T-cell (primary cell): ENCODE results near the gene SSBP2. TPM values are rescaled to one million over a fixed set of nuclear protein-coding genes. Genes with fewer than 3 reads are reported as not detected.
A peak's percentile ranks its signal among the peaks of the same experiment; 100 is the strongest.

Source experiments
- ATAC-seq, 4 experiments: fragments of 200-7000 bp in 3 of 4; fragments of 150-1000 bp in 1 of 4; cut with Tn5 transposase; replicated peaks in 1 of 4; 1 replicate in 3 of 4; 2 replicates in 1 of 4; pipeline ENCODE4 v1.10.0; 2021; ENCODE audit warnings: moderate library complexity in 3 of 4, mild to moderate bottlenecking in 2 of 4, moderate number of reproducible peaks in 1 of 4
- CTCF ChIA-PET, 2 donors: fragments of 300-600 bp; sonication (Branson Sonifier 250); formaldehyde crosslinking; loops; one replicate each; lab custom pipeline; 2022; ENCODE audit warnings: antibody characterized with exemption in 2 of 2; lab: Charles Lee
- POLR2A ChIA-PET, 2 donors: fragments of 300-600 bp; sonication (Branson Sonifier 250); formaldehyde crosslinking; loops; one replicate each; lab custom pipeline; 2022; ENCODE audit warnings: antibody characterized with exemption in 2 of 2; lab: Charles Lee
- DNase-seq, 35 experiments: peaks; one replicate each; pipeline versions ENCODE4 v3.0.0 to v3.0.0-alpha.2; 2013 to 2023
- H3K27ac ChIP-seq: one replicate; pipeline ENCODE4 v1.5.1; 2013; ENCODE audit warnings: low read length
- H3K27me3 ChIP-seq, 2 experiments: replicated peaks in 1 of 2; 1 replicate in 1 of 2; 2 replicates in 1 of 2; pipeline versions ENCODE4 v1.6.1 to v1.7.0; 2013; ENCODE audit warnings: low read length in 1 of 2, mixed read lengths in 1 of 2; ENCODE audit not compliant: control insufficient read depth in 2 of 2, insufficient read depth in 2 of 2; ENCODE audit errors: extremely low read depth in 1 of 2
- H3K36me3 ChIP-seq, 2 donors: 1 replicate in 1 of 2; 2 replicates in 1 of 2; pipeline versions ENCODE4 v1.6.1 to v1.7.0; 2013; ENCODE audit warnings: low read length in 1 of 2; ENCODE audit not compliant: control insufficient read depth in 2 of 2, insufficient read depth in 1 of 2; ENCODE audit errors: extremely low read depth in 1 of 2
- H3K4me1 ChIP-seq, 2 experiments: 1 replicate in 1 of 2; 2 replicates in 1 of 2; pipeline versions ENCODE4 v1.6.1 to v1.7.0; 2013; ENCODE audit warnings: low read length in 2 of 2, mixed read lengths in 1 of 2; ENCODE audit not compliant: insufficient read depth in 2 of 2, control insufficient read depth in 1 of 2; ENCODE audit errors: extremely low read depth in 1 of 2
- H3K4me3 ChIP-seq, 2 donors: 1 replicate in 1 of 2; 2 replicates in 1 of 2; pipeline versions ENCODE4 v1.5.1 to v1.7.0; 2013; ENCODE audit warnings: mild to moderate bottlenecking in 2 of 2, low read length in 1 of 2, moderate library complexity in 1 of 2; ENCODE audit not compliant: control insufficient read depth in 1 of 2; ENCODE audit errors: extremely low read depth in 1 of 2
- H3K9me3 ChIP-seq: 2 replicates; pipeline ENCODE4 v1.7.0; 2013
- H3K27ac Mint-ChIP-seq, 2 donors: one replicate each; pipeline ENCODE4 v1.8.0; 2020 to 2021; ENCODE audit warnings: mild to moderate bottlenecking in 2 of 2, mixed read lengths in 2 of 2
- H3K27me3 Mint-ChIP-seq, 2 donors: one replicate each; pipeline ENCODE4 v1.8.0; 2021 to 2022; ENCODE audit warnings: mixed read lengths in 2 of 2
- H3K36me3 Mint-ChIP-seq: one replicate; pipeline ENCODE4 v1.8.0; 2021; ENCODE audit warnings: mixed read lengths
- H3K4me1 Mint-ChIP-seq, 3 donors: one replicate each; pipeline ENCODE4 v1.8.0; 2020 to 2022; ENCODE audit warnings: mixed read lengths in 3 of 3, mild to moderate bottlenecking in 1 of 3
- H3K4me3 Mint-ChIP-seq, 3 donors: one replicate each; pipeline ENCODE4 v1.8.0; 2020 to 2022; ENCODE audit warnings: mild to moderate bottlenecking in 3 of 3, mixed read lengths in 3 of 3, moderate library complexity in 3 of 3
- H3K9me3 Mint-ChIP-seq, 3 donors: one replicate each; pipeline ENCODE4 v1.8.0; 2020 to 2022; ENCODE audit warnings: mixed read lengths in 3 of 3
- WGBS: methylation state at CpG from one replicate; pipeline ENCODE4 v1.1.5; 2013; ENCODE audit warnings: missing lambda C conversion rate; ENCODE audit not compliant: insufficient coverage; 5-methylcytosine and 5-hydroxymethylcytosine counted together
- total RNA-seq, 35 experiments: library from RNA in 6 of 35; stranded (reverse) in 6 of 35; fragments of 120-200 nt in 1 of 35; gene quantifications; one replicate each; pipeline versions ENCODE4 v1.2.1 to v1.2.4 and lab custom pipeline; 2013 to 2026

Gene SSBP2
- total RNA-seq, 5 donors from 2014 or later (not counting 1 experiment from before 2014, with no cell fraction given), result 31.1 to 44.9 (median 35.8) TPM

- ATAC-seq, result peak; percentile 49 to 69 (median 60)
- H3K4me3 Mint-ChIP-seq, result peak overlapping the region; percentile 81 to 86 (median 83)
- peak in 3 of 35 experiments; percentile 10 to 19 (median 12) for DNase-seq
- peaks cover 14 to 18% of the 10 kb centered on the region in 2 experiments for H3K4me1 ChIP-seq
- peak overlapping the region in 1 of 2 donors; percentile 60 for H3K4me3 ChIP-seq
- peaks cover 0 to 4% (median 0%) of the 10 kb centered on the region in 3 donors for H3K9me3 Mint-ChIP-seq
- H3K27ac ChIP-seq, result peak overlapping the region; percentile 63
- H3K36me3 ChIP-seq, result no peaks in the 10 kb centered on the region
- H3K27me3 ChIP-seq, result no peaks in the 10 kb centered on the region
- CTCF ChIA-PET, result interaction anchor here (0.5 to 2.4 kb wide), 3 partner anchors 71 to 273 kb away, joined by 3 to 7 read pairs (median 4); no protein-coding TSS in a partner anchor
- H3K36me3 Mint-ChIP-seq, result no peaks in the 10 kb centered on the region
- peaks cover 24 to 30% (median 26%) of the 10 kb centered on the region in 3 donors for H3K4me1 Mint-ChIP-seq
- 100% methylated on average over 1 of the region's 4 CpGs for WGBS
- H3K27ac Mint-ChIP-seq, result peak overlapping the region; percentile 96 to 99
- POLR2A ChIA-PET, result interaction anchor here (0.6 to 1.5 kb wide), 6 partner anchors 16 to 72 kb away, joined by 3 to 5 read pairs (median 4); partner anchors contain the start of gene SSBP2 (in 2 of the 2)
- H3K27me3 Mint-ChIP-seq, result no peaks in the 10 kb centered on the region
- no peaks in the 10 kb centered on the region for H3K9me3 ChIP-seq
These were observed 29.0 kb upstream of the SSBP2 start for GRCh38 chr5:81779916-81780266.

- peak overlapping the region; percentile 81 to 86 (median 83) for H3K4me3 Mint-ChIP-seq
- H3K9me3 Mint-ChIP-seq, result peaks cover 0 to 4% (median 0%) of the 10 kb centered on the region in 3 donors
- ChIA-PET CTCF (interaction anchor here (0.5 to 2.4 kb wide), 3 partner anchors 72 to 272 kb away, joined by 3 to 7 read pairs (median 4); no protein-coding TSS in a partner anchor), POLR2A (interaction anchor here (0.6 to 1.5 kb wide), 9 partner anchors 16 to 72 kb away, joined by 3 to 12 read pairs (median 4); partner anchors contain the start of gene SSBP2 (in 2 of the 2))
- H3K27ac ChIP-seq, result peak overlapping the region; percentile 63
- peak overlapping the region; percentile 96 to 99 for H3K27ac Mint-ChIP-seq
- no peaks in the 10 kb centered on the region for H3K36me3 Mint-ChIP-seq
- H3K27me3 Mint-ChIP-seq, result no peaks in the 10 kb centered on the region
- peaks cover 14 to 18% of the 10 kb centered on the region in 2 experiments for H3K4me1 ChIP-seq
- peaks cover 24 to 30% (median 26%) of the 10 kb centered on the region in 3 donors for H3K4me1 Mint-ChIP-seq
- 18% methylated on average over 2 of the region's 5 CpGs for WGBS
- ATAC-seq (peak; percentile 67 to 79 (median 74)), DNase-seq (peak in 31 of 35 experiments; percentile 2 to 59 (median 23))
- peak overlapping the region; percentile 37 to 60 for H3K4me3 ChIP-seq
- H3K27me3 ChIP-seq, result no peaks in the 10 kb centered on the region
- no peaks in the 10 kb centered on the region for H3K9me3 ChIP-seq
- H3K36me3 ChIP-seq, result no peaks in the 10 kb centered on the region
These were observed 28.4 kb upstream of the SSBP2 start for GRCh38 chr5:81779125-81779915.

- ATAC-seq, result peak in 3 of 4 experiments; percentile 40 to 51 (median 46)
- no peaks in the 10 kb centered on the region for H3K36me3 ChIP-seq
- Mint-ChIP-seq H3K9me3 (peaks cover 0 to 4% (median 0%) of the 10 kb centered on the region in 3 donors), H3K27ac (peak overlapping the region; percentile 96 to 99), H3K36me3 (no peaks in the 10 kb centered on the region), H3K27me3 (no peaks in the 10 kb centered on the region), H3K4me3 (peak overlapping the region; percentile 81 to 86 (median 83)), H3K4me1 (peaks cover 24 to 30% (median 26%) of the 10 kb centered on the region in 3 donors)
- peak overlapping the region; percentile 23 to 37 for H3K4me3 ChIP-seq
- H3K9me3 ChIP-seq, result no peaks in the 10 kb centered on the region
- POLR2A ChIA-PET, result interaction anchor here (0.9 to 1.5 kb wide), 5 partner anchors 19 to 62 kb away, joined by 3 to 12 read pairs (median 4); partner anchors contain the start of gene SSBP2 (in 2 of the 2)
- CTCF ChIA-PET, result interaction anchor here (0.5 to 2.4 kb wide), 4 partner anchors 16 to 386 kb away, joined by 3 to 7 read pairs (median 4); no protein-coding TSS in a partner anchor
- WGBS, result 48% methylated on average over 2 of the region's 3 CpGs
- H3K27ac ChIP-seq, result peak overlapping the region; percentile 63
- DNase-seq, result peak in 1 of 35 experiments; percentile 30
- H3K4me1 ChIP-seq, result peaks cover 14 to 18% of the 10 kb centered on the region in 2 experiments
- no peaks in the 10 kb centered on the region for H3K27me3 ChIP-seq
These were observed 27.7 kb upstream of the SSBP2 start for GRCh38 chr5:81778642-81779041.

GRCh38 chr5:81776258-81776657 is 25.4 kb upstream of the SSBP2 start:
- H3K9me3 ChIP-seq, result no peaks in the 10 kb centered on the region
- H3K9me3 Mint-ChIP-seq, result peaks cover 0 to 4% (median 3%) of the 10 kb centered on the region in 3 donors
- ChIA-PET CTCF (no interaction called here), POLR2A (no interaction called here)
- H3K27me3 ChIP-seq, result no peaks in the 10 kb centered on the region
- no peak for ATAC-seq
- H3K27me3 Mint-ChIP-seq, result peaks cover 3 to 5% of the 10 kb centered on the region in 2 donors
- H3K4me1 Mint-ChIP-seq, result peaks cover 24 to 26% (median 24%) of the 10 kb centered on the region in 3 donors
- peaks cover 14 to 18% of the 10 kb centered on the region in 2 experiments for H3K4me1 ChIP-seq
- no peak overlapping the region for H3K4me3 ChIP-seq
- WGBS, result 95% methylated on average over 3 of the region's 4 CpGs
- H3K27ac ChIP-seq, result no peak overlapping the region
- H3K4me3 Mint-ChIP-seq, result no peak overlapping the region
- H3K36me3 ChIP-seq, result no peaks in the 10 kb centered on the region
- H3K27ac Mint-ChIP-seq, result no peak overlapping the region
- no peaks in the 10 kb centered on the region for H3K36me3 Mint-ChIP-seq
- no peak for DNase-seq

- no peak for ATAC-seq
- ChIA-PET CTCF (no interaction called here), POLR2A (no interaction called here)
These were observed 23.5 kb upstream of the SSBP2 start for GRCh38 chr5:81774374-81774773.

GRCh38 chr5:81773574-81773973 is 22.7 kb upstream of the SSBP2 start:
- H3K4me3 Mint-ChIP-seq, result no peak overlapping the region
- no peak overlapping the region for H3K4me3 ChIP-seq
- H3K9me3 ChIP-seq, result no peaks in the 10 kb centered on the region
- H3K4me1 ChIP-seq, result peaks cover 3 to 7% of the 10 kb centered on the region in 2 experiments
- H3K27ac Mint-ChIP-seq, result no peak overlapping the region
- 87% methylated on average over 3 of the region's 7 CpGs for WGBS
- H3K36me3 ChIP-seq, result no peaks in the 10 kb centered on the region
- ATAC-seq (no peak), DNase-seq (no peak)
- H3K27ac ChIP-seq, result no peak overlapping the region
- no peaks in the 10 kb centered on the region for H3K27me3 ChIP-seq
- H3K36me3 Mint-ChIP-seq, result no peaks in the 10 kb centered on the region
- peaks cover 0 to 4% (median 3%) of the 10 kb centered on the region in 3 donors for H3K9me3 Mint-ChIP-seq
- ChIA-PET POLR2A (no interaction called here), CTCF (no interaction called here)
- H3K4me1 Mint-ChIP-seq, result peaks cover 7 to 8% (median 8%) of the 10 kb centered on the region in 3 donors
- peaks cover 5% of the 10 kb centered on the region in 2 donors for H3K27me3 Mint-ChIP-seq

More at GRCh38 chr5:81774374-81774773, 23.5 kb upstream of the SSBP2 start:
- Mint-ChIP-seq H3K27me3 (peaks cover 5% of the 10 kb centered on the region in 2 donors), H3K36me3 (no peaks in the 10 kb centered on the region), H3K4me3 (no peak overlapping the region), H3K9me3 (peaks cover 0 to 4% (median 3%) of the 10 kb centered on the region in 3 donors), H3K27ac (no peak overlapping the region), H3K4me1 (peaks cover 15 to 16% (median 16%) of the 10 kb centered on the region in 3 donors)
- no peaks in the 10 kb centered on the region for H3K9me3 ChIP-seq
- DNase-seq, result no peak
- no peaks in the 10 kb centered on the region for H3K27me3 ChIP-seq
- no peak overlapping the region for H3K4me3 ChIP-seq
- no peaks in the 10 kb centered on the region for H3K36me3 ChIP-seq
- H3K27ac ChIP-seq, result no peak overlapping the region
- WGBS, result no CpG with 5 or more reads among the region's 2 CpGs
- peaks cover 6 to 13% of the 10 kb centered on the region in 2 experiments for H3K4me1 ChIP-seq
